GM15510 (cell line): Measurements from ENCODE around the gene RAB36.

ENCODE experiments used
- POLR2A ChIP-seq: IDR thresholded peaks from 3 replicates; pipeline ENCODE4 v1.6.1; 2011; ENCODE audit warnings: borderline replicate concordance; ENCODE audit not compliant: insufficient read length; ENCODE audit errors: extremely low read depth

Gene RAB36

DNA sequence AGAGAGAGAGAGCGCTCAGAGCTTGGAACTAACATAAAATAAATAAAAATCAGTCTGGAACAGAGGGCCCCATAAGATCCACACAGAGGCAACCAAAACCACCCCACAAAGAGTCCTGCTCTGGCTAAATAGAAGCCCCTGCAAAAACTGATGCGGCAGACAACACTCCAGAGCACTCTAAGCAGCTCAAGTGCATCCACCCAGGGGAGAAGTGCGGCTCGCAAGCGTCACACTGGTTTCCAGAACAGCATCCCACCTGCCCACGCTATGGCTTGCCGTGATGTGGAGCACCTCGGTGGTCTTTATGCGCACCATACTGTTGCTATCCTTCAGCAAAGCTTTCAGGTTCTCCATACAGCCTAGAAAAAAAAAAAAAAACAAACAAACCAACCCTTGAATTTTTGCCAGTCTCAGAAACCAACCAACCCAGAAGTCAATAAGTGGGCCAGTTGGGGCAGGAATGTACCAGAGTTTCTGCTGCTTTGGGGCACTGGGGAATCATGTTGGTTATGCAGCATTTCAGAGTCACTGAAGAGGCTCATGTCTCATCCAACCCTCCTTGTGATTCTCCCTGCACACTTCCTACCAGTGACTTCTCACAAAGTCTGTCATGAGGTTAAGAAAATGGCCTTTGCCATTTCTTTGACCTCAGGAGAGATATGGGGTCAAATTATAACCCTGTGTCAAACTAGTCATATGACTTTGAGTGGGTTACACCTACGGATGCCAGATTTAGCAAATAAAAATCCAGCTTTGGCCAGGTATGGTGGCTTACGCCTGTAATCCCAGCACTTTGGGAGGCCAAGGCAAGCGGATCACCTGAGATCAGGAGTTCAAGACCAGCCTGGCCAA, 6.5 kb upstream of the RAB36 start:
- TF ChIP-seq POLR2A = no peak

DNA sequence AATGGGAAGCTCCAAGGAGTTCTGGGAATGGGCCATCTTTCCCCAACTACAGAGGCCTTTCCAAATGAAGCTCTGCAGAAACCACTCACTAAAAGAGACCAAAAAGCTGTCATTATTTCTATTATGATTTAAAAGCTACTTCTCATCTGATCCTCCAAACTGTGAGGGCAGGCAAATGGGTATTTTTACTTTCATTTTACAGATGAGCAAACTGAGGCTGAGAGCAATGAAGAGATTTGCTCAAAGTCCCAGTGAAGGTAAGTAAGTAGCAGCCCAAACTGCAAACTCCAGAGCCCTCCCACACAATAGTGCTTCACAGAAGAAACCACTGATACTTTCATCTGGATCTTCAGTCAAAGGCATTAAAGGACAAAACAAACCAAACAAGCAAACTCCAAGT, 4.9 kb upstream of the RAB36 start:
- no peak for TF ChIP-seq POLR2A

DNA sequence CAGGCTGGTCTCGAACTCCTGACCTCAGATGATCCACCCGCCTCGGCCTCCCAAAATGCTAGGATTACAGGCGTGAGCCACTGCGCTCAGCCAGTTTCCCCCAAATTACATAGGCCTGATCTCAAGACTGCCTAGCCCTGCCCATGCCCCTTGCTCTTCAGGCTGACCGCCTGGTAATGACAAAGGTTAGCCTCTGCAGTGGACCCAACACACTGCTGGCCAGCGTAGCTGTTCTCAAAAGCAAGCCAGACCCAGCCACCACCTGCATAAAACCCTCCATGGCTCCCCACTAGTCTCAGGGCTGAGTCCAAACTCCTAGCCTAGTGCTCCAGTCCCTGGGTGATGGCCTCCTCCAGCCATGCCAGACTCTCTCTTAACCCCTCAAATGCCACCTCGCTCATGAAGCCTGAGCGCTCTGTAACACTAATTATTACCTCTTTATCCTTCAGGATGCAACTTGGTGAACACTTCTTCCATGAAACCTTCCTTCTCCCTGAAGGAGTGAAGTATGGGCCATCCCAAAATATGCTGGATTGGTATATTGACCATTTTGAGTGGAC, 2.7 kb upstream of the RAB36 start:
- TF ChIP-seq POLR2A = no peak

DNA sequence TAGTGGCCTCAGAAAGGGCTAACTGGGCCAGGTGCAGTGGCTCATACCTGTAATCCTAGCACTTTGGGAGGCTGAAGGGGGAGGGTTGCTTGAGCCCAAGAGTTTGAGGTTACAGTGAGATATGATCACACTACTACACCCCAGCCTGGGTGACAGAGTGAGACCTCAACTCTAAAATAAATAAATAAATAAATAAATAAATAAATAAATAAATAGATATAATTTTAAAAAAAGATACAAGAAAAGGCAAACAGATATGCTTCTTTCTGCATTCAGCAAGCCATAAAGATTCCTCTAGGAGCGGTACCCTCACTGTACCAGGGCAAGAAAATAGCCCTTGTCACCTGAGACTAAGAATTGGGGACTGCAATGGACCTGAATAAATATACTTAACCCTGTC, 2.2 kb upstream of the RAB36 start:
- no peak for TF ChIP-seq POLR2A

DNA sequence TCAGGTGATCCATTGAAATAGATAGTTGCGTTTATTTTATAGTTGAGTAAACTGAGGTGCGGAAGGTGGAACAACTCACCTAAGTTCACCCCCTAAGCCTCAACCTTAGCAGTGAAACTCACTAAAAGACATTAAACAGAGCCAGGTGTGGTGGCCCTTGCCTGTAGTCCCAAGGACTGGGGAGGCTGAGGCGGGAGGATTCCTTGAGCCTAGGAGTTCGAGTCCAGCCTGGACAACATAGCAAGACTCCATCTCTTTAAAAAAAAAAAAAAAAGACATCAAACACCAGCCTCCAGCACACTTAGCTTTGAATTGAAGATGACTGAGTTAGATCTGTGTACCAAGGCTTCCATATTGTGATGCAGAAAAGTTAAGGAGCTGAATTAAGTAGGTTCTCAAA, 845 bp upstream of the RAB36 start:
- no peak for TF ChIP-seq POLR2A

DNA sequence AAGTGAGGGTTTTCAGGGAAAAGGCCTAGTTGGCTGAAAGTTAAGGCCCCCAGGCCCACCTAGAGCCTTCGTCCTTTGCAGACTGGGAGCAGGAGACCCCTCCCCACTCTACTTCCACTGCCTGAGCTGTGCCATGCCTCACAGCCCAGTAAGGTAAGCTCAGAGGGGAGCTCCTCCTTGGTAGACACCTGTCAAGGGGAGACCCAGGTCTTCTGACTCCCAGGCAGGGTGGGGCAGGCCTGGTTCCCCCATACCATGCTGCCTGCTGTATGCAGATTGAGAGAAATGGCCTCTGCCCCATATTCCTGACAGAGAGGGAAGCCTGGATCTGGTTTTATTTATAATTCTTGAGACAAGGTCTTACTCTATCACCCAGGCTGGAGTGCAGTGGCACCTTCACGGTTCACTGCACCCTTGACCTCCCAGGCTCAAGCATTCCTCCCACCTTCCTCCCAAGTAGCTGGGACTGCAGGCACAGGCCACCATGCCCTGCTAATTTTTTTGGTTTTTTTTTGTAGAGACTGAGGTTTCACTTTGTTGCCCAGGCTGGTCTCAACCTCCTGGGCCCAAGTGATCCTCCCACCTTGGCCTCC, 697 bp downstream of the RAB36 start:
- TF ChIP-seq POLR2A = no peak

DNA sequence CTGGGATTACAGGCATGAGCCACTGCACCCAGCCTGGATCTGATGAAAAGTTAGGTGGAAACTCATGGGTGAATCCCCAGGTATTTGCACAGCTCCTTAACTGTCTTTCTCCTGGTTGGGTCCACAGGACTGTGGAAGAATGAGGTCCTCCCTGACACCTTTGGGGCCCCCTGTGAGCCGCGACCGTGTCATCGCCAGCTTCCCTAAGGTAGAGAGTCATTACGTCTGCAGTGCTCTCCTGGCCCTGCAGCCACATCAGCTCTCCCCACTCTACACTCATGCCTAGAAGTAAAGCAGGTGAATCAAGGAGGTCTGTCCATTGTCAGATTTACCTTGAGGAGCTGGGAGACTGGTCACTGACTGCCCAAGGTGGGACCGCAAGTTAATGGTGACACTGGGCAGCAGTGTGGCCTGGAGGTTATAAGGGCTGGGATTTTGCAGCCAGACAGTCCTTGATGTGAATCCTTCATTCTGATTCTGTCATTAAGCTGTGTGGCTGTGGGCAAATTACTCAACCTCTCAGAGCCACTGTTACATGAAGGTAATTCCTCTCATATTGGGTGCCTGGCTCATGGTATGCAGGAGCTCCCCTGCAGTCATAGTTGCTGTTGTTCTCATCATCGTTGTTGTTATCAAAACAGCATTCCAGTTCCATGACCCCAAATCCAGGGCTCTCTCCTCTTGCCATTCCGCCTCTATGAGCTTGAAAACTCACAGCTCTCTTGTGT, 1.4 kb downstream of the RAB36 start:
- no peak for TF ChIP-seq POLR2A

DNA sequence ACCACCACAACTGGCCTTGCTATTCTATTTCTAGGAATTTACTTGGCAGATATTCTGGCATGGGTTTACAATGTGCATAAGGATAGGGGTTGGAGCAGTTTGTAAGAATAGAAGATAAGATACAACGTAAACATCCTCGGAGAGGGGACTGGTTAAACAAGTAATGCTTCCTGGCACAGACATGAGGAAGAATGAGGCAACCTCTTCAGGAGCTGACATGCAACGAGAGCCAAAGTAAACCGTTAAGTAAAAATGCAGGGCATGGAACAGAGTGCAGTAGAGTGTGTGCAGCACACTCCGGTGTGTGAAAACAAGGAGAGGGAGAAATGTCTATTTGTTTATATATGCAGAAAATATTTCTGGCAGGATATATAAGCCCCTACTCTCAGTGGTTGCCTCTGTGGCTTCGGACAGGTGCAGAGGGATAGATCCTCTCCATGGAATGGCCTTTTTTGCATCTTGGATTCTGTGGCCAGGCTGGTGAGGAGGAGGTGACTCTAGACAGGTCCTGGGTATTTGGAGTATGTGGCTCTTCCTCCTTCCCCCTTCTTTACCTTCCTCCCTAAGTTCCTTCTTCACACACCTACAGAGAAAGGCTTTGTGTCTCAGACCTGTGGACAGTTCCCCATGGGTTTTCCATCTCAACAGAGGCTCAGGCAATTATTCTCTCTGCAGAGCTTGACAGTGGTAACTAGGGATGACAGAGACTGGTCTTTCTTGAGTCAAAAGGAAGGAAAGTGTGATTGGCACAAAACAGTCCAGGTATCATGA, 2.5 kb downstream of the RAB36 start:
- no peak for TF ChIP-seq POLR2A

DNA sequence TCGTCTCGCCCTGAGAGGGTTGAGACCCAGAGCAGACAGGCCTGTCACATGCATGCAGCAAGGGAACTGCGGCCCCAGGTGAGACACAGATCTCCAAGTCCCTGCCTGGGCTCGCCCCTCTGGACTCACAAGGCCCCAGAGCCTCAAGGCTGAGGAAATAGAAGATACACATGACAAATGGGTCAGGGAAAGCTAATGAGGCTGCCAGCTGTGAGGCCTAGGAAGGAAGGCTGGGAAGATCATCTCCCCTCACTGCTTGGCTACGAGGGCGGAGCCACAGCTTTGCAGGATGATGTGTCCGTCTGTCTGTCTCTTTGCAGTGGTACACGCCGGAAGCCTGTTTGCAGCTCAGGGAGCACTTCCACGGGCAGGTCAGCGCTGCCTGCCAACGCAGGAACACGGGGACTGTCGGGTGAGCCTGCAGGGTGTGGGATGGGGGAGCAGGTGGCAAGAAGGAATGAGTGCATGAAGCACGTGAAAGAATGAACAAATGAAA, 4.5 kb downstream of the RAB36 start:
- no peak for TF ChIP-seq POLR2A

DNA sequence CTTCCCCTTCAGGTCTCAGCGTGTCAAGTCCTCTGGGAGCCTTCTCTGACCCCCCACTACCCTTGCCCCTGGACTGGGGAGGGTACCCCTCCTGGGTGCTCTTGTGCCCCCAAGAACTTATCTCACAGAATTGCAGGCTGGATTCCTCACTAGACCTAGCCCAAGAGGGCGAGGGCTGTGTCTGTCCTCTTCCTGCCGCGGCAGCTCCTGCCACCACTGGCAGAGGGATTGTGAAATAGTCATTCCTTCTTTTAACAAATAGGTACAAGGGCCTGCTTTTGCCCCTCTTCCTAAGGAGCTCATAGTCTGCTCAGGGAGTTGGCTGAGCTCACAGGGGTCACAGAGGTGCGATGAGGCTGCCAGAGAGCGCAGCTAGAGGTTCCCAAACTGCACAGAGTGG, 5.5 kb downstream of the RAB36 start:
- TF ChIP-seq POLR2A = no peak

DNA sequence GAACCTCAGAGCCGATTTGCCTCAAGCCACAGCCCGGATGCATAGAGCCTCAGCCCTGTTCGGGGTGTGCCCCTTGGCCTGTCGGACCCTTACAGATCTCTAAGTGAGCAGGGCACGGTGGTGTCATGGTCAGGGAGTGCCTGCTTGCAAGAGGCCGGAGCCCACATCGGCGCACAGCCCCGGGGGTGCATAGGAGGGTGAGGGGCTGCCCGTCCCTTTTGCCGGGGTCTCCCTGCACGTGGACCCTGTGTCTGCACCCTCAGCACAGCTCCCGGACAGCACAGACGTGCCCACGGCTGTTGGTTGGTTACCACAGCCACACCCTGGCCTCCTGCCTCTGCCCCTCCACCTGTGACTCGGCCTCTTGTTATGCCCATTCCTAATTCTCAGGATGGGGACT, 6.5 kb downstream of the RAB36 start:
- TF ChIP-seq POLR2A = no peak

DNA sequence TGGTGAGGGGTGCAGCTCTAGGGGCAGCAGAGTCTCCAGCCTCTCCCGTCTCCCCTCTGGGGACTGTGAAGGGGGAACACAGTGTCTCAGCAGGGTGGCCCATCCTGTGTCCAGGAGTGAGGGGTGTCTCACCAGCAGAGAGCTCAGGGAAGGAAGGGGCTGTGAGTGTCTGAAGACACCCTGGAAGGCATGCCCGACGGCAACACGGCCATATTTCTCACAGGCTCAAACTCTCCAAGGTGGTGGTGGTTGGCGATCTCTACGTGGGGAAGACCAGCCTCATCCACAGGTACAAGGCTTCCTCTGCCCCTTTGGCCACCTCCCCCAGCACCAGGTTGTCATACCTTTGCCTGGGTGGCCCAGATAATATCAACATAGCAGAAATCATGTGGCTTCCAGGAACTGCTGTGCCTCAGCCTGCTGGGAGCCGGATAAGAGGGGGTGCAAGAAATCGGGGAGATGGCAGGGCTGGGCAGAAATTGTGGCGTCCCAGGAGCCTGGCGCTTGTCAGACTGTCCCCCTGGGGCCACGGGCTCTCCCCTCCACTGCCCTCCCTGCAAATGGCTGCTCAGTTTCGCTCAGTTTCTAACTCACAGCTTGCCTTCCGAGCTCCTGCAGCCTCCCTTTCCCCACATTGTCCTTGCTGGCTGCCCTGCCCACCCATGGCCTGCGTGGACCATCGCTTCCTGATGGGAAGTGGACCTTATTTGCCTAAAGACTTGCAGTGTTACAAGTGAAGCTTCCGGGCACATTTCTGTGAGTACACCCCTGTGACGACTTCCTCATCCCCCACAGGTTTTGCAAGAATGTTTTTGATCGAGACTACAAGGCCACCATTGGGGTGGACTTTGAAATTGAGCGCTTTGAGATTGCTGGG, 7.2 kb downstream of the RAB36 start:
- TF ChIP-seq POLR2A = no peak

DNA sequence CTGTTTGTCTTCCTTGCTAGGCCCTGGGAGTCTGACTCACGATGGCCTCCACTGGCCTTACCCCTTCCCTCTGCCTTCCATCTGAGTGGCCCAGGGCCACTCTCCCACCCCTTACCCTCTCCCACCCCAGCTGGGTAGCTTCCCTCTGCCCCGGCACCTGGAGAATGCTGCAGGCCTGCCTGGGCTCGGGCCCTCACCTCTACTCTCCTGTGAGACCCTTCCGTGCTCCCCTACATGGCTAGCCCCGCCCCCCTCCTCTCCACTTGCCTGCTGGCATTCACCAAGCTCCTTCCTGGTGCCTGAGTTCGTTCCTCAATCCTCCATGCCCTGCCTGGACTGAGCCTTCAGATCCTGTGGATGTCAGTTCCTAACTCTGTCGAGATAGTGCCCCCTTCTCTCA, 8.7 kb downstream of the RAB36 start:
- no peak for TF ChIP-seq POLR2A
